PFSK-1 (cell line): ENCODE data around the gene CA12.

Experiments used
- SIN3A ChIP-seq: IDR thresholded peaks from 2 replicates; pipeline ENCODE4 v1.6.1; 2012; ENCODE audit warnings: mild to moderate bottlenecking, low read length, moderate library complexity, borderline replicate concordance; ENCODE audit not compliant: insufficient read depth
- TAF1 ChIP-seq: IDR thresholded peaks from 2 replicates; pipeline ENCODE4 v1.6.1; 2012; ENCODE audit warnings: low read length, control low read depth, borderline replicate concordance; ENCODE audit not compliant: insufficient read depth

- TF ChIP-seq SIN3A, result no peak
- TF ChIP-seq TAF1, result no peak
Observed at GRCh38 chr15:63314409-63314808, 67.2 kb downstream of the CA12 start.
